GM19035 (cell line): ENCODE data around the gene BICRA.
"Not testable (repeated sequence)": the region's sequence is repeated elsewhere in the genome, so short reads cannot be mapped to it uniquely, and the experiment has no call there.

Source experiments
- ATAC-seq: cut with Tn5 transposase; IDR thresholded peaks from one replicate; pipeline ENCODE4 v1.9.1; 2021; ENCODE audit not compliant: unreplicated experiment

BICRA gene

GRCh38 chr19:47658431-47659348, 49.8 kb downstream of the BICRA start:
- ATAC-seq: no peak

DNA sequence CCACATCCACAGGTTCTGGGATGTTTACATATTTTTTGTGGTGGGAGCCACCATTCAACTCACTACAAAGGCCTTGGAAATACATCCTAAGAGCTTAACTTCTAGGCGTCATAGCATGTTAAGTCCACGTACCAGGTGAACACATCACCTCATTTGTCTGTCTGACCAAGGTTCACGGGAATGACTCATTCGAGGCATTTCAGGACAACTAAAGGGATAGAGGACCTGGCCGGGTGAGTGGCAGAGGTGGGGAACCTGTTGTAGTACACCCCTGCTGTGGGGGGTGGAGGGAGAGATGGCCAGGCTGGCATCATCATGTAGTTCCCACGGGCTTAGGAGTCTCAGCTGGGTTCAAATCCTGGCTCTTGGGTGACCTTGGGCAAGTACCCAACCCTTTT, 51.5 kb downstream of the BICRA start:
- no peak for ATAC-seq

DNA sequence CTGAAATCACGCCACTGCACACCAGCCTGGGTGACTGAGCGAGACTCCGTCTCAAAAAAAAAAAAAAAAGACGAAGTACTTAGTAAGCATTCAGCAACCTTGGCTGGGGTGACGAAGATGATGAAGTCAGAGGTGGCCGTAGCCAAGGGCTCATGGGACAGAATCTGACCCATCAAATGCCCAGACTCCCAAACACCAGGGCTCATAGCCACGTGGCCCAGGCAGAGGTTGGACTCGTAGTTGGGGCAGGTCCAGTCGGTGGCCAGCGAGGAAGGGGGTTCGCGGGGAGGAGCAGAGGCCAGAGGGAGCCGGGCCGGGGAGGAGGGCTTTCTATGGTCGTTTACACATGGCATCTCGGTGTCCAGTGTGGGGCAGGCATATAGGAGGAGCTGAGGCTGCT, 52.2 kb downstream of the BICRA start:
- ATAC-seq: no peak

DNA sequence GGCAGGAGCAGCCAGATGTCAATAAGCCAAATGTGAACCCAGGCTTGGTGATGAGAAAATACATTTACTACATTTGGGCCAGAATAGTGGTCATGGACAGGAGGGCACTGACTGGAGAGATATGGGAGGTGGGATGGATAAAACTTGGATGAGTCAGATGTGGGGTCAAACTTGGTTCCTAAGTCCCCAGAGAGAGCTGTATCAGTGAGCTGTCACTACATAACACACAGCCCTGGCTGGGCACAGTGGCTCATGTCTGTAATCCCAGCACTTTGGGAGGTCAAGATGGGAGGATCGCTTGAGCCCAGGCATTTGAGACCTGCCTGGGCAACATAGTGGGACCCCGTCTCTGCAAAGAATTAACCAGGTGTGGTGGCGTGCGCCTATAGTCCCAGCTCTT, 52.7 kb downstream of the BICRA start:
- no peak for ATAC-seq

GRCh38 chr19:47663435-47663910, 54.5 kb downstream of the BICRA start:
- no peak for ATAC-seq

GRCh38 chr19:47663911-47664771, 55.2 kb downstream of the BICRA start:
- no peak for ATAC-seq

GRCh38 chr19:47668556-47668955, 59.6 kb downstream of the BICRA start:
- ATAC-seq: not testable (repeated sequence)

DNA sequence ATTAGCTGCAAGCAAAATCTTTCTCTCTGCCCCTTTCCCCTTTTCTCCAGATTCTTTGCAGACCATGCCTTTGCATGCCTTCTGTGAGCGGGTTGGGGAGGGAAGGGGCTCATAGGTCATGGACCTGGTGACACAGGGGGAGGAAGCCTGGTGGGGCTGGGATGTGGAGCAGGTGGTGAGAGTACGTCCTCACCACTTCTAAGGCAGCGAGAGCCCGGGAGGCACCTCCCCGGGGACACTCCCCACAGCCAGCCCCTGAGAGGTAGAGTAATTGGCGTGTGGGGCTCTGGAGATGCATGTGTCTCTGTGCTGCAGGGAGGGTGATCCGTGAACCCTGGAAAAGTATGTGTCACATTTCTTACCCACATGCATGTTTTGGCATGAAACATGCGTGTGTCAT, 61.8 kb downstream of the BICRA start:
- ATAC-seq: no peak

GRCh38 chr19:47671499-47671898, 62.6 kb downstream of the BICRA start:
- no peak for ATAC-seq

GRCh38 chr19:47673426-47673825, 64.5 kb downstream of the BICRA start:
- ATAC-seq: no peak

GRCh38 chr19:47674548-47674947, 65.6 kb downstream of the BICRA start:
- no peak for ATAC-seq

GRCh38 chr19:47675271-47675670, 66.3 kb downstream of the BICRA start:
- ATAC-seq: no peak

DNA sequence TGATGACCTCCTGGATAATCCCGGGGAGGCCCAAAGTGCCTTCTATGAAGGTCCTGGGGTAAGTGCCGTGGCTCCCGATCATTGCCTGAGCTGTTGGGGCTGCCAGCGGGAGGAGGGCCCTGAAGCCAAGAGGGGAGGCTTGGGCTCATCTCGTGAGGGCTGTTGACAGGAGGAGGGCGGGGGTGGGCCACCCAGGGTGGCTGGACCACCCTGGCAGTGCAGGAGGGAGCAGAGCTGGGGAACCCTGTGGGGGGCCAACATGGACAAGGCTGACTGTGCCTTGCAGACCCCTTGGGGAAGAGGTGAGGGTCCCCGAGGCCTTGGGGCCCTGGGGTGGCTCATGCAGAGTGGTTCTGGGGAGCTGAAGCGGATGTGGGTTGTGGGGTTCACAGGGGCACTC, 66.9 kb downstream of the BICRA start:
- no peak for ATAC-seq

GRCh38 chr19:47676811-47677210, 67.9 kb downstream of the BICRA start:
- no peak for ATAC-seq

DNA sequence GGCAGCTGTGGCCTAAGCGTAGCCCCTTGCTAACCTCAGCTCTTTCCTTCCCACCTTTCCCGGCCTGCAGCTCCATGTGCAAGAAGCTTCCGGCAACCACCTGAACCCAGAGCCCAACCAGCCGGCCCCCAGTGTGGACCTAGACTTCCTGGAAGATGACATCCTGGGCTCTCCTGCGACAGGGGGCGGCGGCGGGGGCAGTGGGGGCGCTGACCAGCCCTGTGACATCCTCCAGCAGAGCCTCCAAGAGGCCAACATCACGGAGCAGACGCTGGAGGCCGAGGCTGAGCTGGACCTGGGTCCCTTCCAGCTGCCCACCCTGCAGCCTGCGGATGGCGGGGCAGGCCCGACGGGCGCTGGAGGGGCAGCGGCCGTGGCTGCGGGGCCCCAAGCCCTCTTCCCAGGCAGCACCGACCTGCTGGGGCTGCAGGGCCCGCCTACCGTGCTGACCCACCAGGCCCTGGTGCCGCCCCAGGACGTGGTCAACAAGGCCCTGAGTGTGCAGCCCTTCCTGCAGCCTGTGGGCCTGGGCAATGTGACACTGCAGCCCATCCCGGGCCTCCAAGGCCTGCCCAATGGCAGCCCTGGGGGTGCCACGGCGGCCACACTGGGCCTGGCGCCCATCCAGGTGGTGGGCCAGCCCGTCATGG, 70.4 kb downstream of the BICRA start:
- no peak for ATAC-seq

DNA sequence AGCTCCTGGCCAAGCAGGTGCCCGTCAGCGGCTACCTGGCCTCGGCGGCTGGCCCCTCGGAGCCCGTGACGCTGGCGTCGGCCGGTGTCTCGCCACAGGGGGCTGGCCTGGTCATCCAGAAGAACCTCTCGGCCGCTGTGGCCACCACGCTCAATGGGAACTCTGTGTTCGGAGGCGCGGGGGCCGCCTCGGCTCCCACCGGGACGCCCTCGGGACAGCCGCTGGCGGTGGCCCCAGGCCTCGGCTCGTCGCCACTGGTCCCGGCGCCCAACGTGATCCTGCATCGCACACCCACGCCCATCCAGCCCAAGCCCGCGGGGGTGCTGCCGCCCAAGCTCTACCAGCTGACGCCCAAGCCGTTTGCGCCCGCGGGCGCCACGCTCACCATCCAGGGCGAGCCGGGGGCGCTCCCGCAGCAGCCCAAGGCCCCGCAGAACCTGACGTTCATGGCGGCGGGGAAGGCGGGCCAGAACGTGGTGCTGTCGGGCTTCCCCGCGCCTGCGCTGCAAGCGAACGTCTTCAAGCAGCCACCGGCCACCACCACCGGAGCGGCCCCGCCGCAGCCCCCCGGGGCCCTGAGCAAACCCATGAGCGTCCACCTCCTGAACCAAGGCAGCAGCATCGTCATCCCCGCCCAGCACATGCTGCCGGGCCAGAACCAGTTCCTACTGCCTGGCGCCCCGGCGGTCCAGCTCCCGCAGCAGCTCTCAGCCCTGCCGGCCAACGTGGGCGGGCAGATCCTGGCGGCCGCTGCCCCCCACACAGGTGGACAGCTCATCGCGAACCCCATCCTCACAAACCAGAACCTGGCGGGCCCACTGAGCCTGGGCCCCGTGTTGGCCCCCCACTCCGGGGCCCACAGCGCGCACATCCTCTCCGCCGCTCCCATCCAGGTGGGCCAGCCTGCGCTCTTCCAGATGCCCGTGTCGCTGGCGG, 71.3 kb downstream of the BICRA start:
- no peak for ATAC-seq

DNA sequence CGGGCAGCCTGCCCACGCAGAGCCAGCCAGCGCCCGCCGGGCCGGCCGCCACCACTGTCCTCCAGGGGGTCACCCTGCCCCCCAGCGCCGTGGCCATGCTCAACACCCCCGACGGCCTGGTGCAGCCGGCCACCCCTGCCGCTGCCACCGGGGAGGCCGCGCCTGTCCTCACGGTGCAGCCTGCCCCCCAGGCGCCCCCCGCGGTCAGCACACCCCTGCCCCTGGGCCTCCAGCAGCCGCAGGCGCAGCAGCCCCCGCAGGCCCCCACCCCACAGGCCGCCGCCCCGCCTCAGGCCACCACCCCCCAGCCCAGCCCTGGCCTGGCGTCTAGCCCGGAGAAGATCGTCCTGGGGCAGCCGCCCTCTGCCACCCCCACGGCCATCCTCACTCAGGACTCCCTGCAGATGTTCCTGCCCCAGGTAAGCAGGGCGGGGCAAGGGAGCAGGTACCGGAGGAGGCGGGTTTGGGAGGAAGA, 72.0 kb downstream of the BICRA start:
- no peak for ATAC-seq

DNA sequence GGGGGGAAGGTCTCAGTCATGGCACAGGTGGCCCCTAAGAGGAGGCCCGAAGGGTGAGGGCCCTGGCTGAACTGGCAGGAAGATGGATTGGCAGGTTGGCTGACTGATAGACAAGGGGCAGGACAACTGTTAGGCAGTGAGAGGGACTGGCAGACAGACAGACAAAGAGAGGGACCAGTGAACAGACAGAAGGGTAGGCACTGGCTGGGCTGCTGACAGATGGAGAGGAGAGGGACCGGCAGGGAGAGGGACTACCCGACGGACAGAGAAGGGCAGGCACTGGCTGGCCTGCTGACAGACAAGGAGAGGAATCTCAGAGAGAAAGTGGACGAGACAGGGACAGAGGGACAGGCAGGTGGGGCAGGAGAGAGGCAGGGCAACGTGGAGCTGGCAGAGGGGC, 72.5 kb downstream of the BICRA start:
- no peak for ATAC-seq

DNA sequence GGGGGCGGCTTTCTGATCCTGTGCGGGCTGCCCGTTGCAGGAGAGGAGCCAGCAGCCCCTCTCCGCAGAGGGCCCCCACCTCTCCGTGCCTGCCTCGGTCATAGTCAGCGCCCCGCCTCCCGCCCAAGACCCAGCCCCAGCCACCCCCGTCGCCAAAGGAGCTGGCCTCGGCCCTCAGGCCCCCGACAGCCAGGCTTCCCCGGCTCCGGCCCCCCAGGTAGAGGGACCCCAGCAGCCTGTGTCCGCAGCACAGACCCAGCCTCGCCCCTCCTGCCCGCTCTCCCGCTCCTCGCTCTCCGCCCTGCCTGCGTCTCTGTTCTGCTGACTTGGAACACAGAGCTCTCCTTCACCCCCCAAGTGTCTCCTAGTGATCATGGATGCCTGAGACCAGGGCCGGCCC, 73.0 kb downstream of the BICRA start:
- no peak for ATAC-seq

DNA sequence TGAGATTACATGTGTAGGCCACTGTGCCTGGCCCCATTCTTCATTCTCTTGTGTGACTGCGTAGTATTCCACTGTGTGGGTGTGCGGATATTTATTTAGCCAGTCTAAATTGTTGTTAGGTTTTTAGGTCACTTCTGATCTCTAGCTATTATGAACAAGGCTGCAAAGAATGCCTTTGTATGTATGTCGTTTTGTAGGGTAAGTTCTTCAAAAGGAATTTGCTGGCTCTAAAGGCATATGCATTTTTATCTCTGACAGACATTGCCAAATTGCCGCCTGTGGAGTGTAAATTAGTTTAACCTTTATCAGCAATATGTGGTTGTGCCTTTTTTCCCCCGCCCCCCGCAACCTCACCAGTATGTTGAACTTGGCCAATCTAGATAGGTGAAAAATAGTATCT, 74.0 kb downstream of the BICRA start:
- ATAC-seq: no peak
